SH-SY5Y (cell line): ENCODE results near the gene C5.

Source experiments
- GATA2 ChIP-seq: IDR thresholded peaks from 2 replicates; pipeline ENCODE4 v1.6.1; 2011; ENCODE audit warnings: mild to moderate bottlenecking, low read depth, low read length
- GATA3 ChIP-seq: IDR thresholded peaks from 2 replicates; pipeline ENCODE4 v1.6.1; 2011; ENCODE audit warnings: low read depth, mild to moderate bottlenecking, low read length, moderate library complexity

- TF ChIP-seq GATA2 (no peak), GATA3 (no peak)
Observed at GRCh38 chr9:120934281-120934680, 115.8 kb downstream of the C5 start.
